Fibroblast of upper back skin (primary cell): Measurements from ENCODE around the gene GPR132.
A peak's percentile ranks its signal among the peaks of the same experiment; 100 is the strongest.
"Not testable (repeated sequence)": the region's sequence is repeated elsewhere in the genome, so short reads cannot be mapped to it uniquely, and the experiment has no call there.

Experiments
- DNase-seq: peaks from one replicate; pipeline ENCODE4 v3.0.0-alpha.2; 2013

GPR132 gene

DNA sequence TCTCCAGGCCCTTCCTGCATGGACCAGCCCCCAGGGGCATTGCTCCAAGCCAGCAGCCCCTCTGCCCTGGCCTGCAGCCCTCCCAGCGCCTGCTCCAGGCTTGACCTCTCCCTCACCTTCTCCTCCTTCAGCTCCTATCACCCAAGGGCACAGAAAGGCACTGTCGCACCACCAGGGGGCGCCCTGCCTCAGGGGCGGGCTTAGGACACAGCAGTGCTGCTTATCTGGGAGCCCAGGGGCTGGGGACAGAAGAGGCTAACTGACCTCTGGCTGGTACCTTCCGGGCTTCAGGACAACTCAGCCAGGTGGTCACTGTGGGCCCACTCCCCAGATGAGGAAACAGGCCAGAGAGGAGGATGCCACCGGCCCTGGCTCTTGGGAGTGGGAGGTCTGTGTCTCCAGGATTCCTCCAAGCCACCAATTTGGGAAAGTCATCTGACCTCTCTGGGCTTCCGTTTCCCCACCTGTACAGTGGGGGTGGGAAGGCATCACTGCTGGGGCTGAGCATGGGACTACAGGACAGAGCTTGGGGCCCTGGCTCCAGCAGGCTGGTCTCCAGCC is 25.3 kb upstream of the GPR132 start:
- DNase-seq, result peak; percentile 65

- DNase-seq, result no peak
Observed at GRCh38 chr14:105089746-105090492, 24.7 kb upstream of the GPR132 start.

DNA sequence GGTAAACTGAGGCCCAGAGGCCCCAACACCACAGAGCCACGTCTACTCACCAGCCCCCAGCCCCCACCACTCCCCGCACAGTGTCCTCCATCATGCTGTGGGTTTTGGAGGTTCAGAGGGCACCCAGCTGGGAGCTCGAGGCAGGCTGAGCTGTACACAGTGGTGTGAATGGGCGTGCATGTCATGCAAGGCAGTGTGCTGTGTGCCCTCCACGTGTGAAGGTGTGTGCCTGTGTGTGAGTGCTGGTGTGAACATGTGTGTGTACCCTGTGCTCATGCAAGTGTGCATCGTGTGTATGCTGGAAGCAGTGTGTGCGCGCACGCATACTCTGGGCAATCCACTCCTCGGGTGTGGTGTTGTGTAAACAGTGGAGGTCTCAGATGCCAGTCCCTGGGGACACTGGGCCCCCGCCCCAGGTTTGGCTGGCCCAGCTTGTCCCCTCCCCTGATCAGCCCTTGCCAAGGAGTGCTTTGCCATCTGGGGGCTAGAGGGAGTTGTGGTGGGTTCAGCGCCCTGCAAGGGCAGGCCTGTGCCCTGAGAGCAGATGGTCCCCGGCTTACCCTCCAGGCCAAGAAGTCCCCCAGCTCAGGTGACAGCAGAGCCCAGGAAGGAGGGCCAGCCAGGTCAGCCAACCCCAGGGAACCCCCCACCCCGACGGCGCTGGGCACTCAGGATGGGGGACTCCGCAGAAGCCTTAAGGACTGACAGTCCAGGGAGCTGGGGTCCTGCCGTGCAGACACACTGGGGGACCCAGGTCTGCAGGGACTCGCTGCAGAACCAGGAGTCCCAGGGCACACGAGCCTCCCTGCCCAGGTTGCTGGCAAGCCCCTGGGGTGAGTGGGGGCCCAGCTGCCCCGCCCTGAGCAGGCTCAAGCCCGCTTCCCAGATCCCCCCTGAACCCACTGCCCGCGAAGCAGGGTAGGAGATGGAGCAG is 23.8 kb upstream of the GPR132 start:
- no peak for DNase-seq

GRCh38 chr14:105087963-105088811 is 23.0 kb upstream of the GPR132 start:
- peak; percentile 69 for DNase-seq

DNA sequence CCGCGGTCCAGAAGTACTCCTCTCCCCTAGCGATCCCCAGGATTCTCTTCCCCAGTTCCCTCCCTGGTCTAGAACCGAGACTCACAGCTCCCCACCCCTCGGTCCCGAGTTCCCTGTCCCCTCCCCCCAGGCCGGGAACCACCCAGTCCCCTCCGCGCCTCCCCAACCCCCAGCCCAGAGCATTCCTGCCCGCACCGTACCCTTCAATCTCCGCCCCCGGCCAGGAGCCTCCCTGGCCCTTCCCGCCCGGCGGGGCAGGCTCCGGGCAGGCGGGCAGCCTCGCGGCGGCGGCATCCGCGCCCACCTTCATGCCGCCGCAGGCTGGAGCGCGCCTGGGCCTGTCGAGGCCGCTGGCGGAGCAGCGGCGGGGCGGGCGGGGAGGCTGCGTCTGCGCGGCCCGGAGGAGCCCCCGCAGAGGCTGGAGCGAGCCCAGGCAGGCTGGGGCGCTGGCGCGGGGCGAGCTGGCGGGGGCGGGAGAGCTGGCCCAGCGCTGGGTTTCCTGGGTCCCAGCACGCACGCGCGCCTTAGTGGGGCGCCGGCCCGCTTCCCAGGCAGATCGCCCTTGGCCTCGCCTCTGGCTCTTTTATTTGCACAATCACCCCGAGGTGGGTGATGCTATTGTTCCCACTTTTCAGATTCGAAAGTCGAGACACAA is 22.2 kb upstream of the GPR132 start:
- peak; percentile 53 for DNase-seq

- peak; percentile 75 for DNase-seq
Observed at GRCh38 chr14:105086833-105087307, 21.6 kb upstream of the GPR132 start.

DNA sequence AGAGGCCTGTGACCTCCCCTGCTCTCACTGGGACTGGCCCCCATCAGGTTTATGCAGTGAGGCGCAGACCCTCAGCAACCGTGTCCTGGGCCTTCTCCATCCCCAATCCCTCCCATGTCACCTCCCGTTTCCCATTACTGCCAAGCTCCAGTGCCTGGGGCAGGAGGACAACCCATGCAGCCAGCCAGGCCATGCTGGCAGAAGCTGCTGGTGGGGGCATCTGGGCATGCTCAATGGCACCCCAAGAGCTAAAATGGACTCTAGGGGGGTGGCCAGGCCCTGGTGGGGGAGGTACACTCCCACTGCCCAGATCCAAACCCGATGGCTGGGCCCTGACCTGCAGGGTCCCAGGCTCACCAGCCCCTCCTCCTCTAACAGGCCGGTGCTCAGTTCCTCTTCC is 20.5 kb upstream of the GPR132 start:
- no peak for DNase-seq

GRCh38 chr14:105084741-105085571 is 19.7 kb upstream of the GPR132 start:
- DNase-seq, result no peak

DNA sequence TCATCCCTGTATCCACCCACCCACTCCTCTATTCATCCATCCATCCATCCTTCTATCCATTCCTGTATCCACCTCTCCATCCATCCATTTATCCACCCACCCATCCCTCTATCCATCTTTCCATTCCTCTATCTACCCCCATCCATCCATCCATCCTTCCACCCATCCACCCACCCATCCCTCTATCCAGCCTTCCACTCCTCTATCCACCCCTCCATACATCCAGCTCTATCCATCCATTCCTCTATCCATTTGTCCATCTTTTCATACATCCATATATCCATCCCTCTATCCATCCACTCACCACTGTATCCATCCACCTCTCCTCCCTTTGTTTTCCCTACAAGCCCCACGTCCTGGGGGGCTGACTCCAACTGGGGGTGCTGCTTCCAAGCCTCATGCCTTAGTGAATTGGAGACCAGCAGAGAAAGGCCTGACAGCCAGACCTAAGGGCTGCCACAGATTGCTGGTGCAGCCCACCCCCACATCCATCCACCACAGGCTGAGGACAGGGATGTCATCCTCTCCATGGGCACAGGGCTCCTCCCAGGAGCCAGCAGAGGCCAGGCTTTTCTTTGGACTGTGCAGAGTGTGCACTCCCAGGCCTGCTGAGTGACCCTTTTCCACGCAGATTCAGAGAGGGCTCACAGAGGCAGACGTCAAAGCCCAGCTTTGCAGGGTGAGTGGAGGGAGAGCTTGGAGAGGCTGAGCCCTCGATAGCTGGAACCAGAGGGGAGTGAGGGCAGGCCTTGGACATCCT is 18.9 kb upstream of the GPR132 start:
- no peak for DNase-seq

GRCh38 chr14:105082703-105083102 is 17.5 kb upstream of the GPR132 start:
- DNase-seq, result no peak

DNA sequence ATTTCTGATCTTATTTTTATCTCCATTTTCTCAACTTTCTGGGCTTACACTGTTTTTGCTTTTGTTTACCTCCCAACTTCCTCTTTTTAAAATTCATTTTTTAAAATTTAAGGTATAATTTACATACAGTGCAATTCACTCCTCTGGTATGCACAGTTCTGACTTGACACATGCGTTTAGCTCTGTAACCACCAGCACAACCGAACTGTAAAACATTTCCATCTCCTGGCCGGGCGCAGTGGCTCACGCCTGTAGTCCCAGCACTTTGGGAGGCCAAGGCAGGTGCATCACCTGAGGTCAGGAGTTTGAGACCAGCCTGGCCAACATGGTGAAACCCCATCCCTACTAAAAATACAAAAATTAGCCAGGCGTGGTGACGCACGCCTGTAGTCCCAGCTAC is 16.2 kb upstream of the GPR132 start:
- DNase-seq, result not testable (repeated sequence)

- no peak for DNase-seq
Observed at GRCh38 chr14:105080161-105080560, 14.9 kb upstream of the GPR132 start.

DNA sequence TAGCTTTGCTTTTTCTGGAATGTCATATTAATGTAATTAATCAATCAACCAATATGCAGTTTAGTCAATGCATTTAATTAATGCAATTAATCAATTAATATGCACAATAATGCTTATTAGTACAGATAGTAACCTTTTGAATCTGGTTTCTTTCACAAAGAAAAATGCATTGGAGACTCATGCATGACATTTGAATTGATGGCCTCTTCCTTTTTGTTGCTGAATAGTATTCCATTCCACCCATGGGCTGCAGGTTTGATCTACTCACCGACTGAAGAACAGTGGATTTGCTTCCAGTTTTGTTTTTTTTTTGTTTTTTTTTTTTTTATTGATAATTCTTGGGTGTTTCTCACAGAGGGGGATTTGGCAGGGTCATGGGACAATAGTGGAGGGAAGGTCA is 13.1 kb upstream of the GPR132 start:
- DNase-seq, result no peak

- DNase-seq, result no peak
Observed at GRCh38 chr14:105077649-105077995, 12.4 kb upstream of the GPR132 start.

GRCh38 chr14:105076805-105077648 is 11.8 kb upstream of the GPR132 start:
- no peak for DNase-seq

- DNase-seq, result no peak
Observed at GRCh38 chr14:105076296-105076804, 11.1 kb upstream of the GPR132 start.

- DNase-seq, result peak; percentile 40
Observed at GRCh38 chr14:105075379-105076295, 10.4 kb upstream of the GPR132 start.

- no peak for DNase-seq
Observed at GRCh38 chr14:105074601-105075053, 9.4 kb upstream of the GPR132 start.
